Endothelial cell of umbilical vein (primary cell): ENCODE data around the gene MEIS3.

ENCODE experiments used
- EZH2 ChIP-seq: IDR thresholded peaks from 2 replicates; pipeline ENCODE4 v1.6.1; 2012; ENCODE audit warnings: borderline replicate concordance, low read depth, mild to moderate bottlenecking, moderate library complexity, low read length, inconsistent platforms; ENCODE audit not compliant: severe bottlenecking
- FOS ChIP-seq: IDR thresholded peaks from 2 replicates; pipeline ENCODE4 v1.6.1; 2011; ENCODE audit warnings: mild to moderate bottlenecking, low read length, moderate library complexity, borderline replicate concordance; ENCODE audit not compliant: insufficient read depth
- JUN ChIP-seq: IDR thresholded peaks from 2 replicates; pipeline ENCODE4 v1.6.1; 2011; ENCODE audit warnings: borderline replicate concordance, low read depth; ENCODE audit not compliant: insufficient read length, insufficient read depth
- MYC ChIP-seq: IDR thresholded peaks from one replicate; pipeline ENCODE4 v1.6.1; 2011; ENCODE audit warnings: mild to moderate bottlenecking, low read depth, low read length
- POLR2A ChIP-seq: IDR thresholded peaks from 2 replicates; pipeline ENCODE4 v1.6.1; 2012; ENCODE audit warnings: low read depth, mild to moderate bottlenecking, control low read depth, low read length
- POLR2AphosphoS5 ChIP-seq: IDR thresholded peaks from 2 replicates; pipeline ENCODE4 v1.6.1; 2012; ENCODE audit warnings: low read depth, mild to moderate bottlenecking, control low read depth, low read length, moderate library complexity; ENCODE audit not compliant: insufficient read depth
- TF ChIP-seq, protein P1 (sequence below), 2 donors: IDR thresholded peaks; 1 replicate in 1 of 2; 2 replicates in 1 of 2; pipeline ENCODE4 v1.5.1; 2011; ENCODE audit warnings: low read length in 2 of 2, mild to moderate bottlenecking in 2 of 2, moderate library complexity in 2 of 2, control low read depth in 1 of 2, inconsistent platforms in 1 of 2, low read depth in 1 of 2; ENCODE audit not compliant: insufficient read depth in 1 of 2; ENCODE audit errors: extremely low read depth in 1 of 2

DNA sequence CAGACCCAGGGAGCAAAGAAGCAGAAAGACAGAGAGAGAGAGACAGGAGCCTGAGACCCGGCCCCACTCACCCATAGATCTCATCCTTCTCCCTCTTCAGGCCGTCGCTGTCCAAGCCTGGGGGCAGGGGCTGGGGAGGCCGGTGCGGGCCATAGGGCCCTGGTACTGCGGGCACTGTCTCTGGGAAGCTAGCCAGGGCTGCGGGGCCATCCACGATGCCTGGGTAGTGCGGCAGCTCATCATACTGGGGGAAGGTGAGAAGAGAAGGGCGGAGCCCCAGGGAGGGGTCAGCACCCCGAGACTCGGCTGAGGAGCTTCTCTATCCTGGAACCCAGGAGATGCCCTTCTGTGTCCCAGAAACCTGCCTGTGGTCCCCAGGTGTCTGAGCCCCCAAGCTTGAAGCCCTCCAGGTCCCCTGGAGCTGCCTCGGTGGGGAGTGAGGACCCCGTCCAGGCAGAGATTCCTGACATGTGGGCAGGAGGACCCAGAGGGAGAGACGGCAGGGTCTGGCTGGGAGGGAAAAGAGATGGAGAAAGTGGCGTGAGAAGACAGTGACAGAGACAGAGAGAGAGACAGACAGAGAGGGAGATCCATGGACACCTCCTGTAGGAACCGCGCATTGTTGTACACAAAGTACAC is 2.1 kb downstream of the MEIS3 start:
- TF ChIP-seq, protein P1, sequence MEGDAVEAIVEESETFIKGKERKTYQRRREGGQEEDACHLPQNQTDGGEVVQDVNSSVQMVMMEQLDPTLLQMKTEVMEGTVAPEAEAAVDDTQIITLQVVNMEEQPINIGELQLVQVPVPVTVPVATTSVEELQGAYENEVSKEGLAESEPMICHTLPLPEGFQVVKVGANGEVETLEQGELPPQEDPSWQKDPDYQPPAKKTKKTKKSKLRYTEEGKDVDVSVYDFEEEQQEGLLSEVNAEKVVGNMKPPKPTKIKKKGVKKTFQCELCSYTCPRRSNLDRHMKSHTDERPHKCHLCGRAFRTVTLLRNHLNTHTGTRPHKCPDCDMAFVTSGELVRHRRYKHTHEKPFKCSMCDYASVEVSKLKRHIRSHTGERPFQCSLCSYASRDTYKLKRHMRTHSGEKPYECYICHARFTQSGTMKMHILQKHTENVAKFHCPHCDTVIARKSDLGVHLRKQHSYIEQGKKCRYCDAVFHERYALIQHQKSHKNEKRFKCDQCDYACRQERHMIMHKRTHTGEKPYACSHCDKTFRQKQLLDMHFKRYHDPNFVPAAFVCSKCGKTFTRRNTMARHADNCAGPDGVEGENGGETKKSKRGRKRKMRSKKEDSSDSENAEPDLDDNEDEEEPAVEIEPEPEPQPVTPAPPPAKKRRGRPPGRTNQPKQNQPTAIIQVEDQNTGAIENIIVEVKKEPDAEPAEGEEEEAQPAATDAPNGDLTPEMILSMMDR (IDR thresholded peaks at IDR 0.05; ENCODE audit: extremely low read depth in 1 of 2, insufficient read depth in 1 of 2, low read depth in 1 of 2, low read length in 2 of 2) = no peak
- TF ChIP-seq FOS (no peak), POLR2AphosphoS5 (no peak), POLR2A (no peak), EZH2 (no peak), JUN (no peak), MYC (no peak)
